T follicular helper cell (primary cell): ENCODE measurements around the gene PIEZO1.

Experiments
- DNase-seq: peaks from one replicate; pipeline ENCODE4 v3.0.0-alpha.2; 2020; ENCODE audit warnings: low read depth

PIEZO1 gene

DNA sequence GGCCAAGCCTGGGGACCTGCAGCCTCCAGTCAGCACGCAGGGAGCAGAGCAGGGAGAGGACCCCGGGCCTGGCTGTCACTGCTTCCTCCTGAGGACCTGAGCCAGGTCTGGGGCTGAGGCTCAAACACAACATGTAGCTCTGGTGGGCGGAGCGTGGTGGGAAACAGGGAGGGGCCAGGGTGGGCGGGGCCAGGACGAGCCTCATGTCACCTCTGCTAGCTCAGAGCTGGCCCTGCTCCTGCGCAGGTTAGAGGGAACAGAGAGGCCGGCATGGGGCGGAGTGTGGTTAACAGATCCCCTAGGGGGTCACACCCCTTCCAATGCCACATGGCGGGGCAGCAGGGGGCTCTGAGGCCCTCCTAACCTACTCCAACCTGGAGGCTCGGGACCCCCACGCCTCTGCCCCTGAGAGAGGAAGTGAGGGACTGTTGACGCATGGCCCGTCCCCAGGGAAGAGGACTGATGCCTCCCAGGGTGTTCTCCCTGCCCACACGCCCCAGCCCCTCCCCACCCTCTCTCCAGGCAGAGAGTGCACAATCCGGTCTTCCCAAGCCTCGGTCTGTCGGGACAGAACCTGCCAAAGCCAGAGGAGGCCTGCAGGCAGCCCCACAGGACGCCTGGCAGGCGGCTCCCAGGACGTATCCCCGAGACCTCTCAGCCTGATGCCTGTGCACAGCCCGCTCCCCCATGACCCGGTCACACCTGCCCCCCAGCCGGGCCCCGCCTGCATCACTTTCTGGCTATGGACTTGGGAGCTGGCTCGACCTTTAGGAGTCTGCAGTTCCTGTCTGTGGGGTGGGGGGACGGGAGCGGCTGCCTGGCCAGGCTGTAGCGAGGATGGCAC lies 15.2 kb downstream of the PIEZO1 start:
- no peak for DNase-seq

DNA sequence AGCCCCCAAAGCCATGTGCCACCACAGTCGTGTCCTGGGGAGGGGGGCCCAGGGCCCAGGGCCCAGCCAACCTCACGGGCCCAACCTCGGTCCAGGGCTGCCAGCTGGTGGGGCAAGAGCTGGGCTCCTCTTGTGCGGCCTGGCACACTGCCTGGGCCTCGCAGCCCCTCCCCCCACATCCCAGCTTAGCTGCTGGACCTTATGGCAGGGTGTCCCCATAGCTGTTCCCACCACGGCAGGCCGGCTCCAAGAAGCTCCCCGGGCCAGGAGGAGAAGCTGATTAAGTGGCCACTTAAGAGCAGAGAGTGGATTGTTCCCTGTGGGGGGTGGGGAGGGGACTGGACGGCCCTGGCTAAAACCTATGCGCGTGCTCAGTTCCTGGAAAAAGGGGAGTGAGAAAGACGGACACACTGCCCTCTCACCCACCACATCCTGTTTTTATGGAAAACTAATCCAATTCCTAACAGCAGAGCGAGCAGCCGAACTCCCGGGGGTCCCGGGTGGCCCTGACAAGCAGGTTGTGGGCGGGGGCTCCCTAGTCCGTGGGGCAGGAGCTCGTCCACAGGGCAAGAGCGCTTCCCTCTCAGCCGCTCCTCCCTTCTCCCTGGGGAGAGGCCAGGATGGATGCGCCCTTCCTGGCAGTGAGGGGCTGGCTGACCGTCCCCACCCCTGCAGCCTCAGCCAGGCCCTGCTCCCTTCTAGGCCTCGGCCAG lies 16.8 kb downstream of the PIEZO1 start:
- DNase-seq: no peak

DNA sequence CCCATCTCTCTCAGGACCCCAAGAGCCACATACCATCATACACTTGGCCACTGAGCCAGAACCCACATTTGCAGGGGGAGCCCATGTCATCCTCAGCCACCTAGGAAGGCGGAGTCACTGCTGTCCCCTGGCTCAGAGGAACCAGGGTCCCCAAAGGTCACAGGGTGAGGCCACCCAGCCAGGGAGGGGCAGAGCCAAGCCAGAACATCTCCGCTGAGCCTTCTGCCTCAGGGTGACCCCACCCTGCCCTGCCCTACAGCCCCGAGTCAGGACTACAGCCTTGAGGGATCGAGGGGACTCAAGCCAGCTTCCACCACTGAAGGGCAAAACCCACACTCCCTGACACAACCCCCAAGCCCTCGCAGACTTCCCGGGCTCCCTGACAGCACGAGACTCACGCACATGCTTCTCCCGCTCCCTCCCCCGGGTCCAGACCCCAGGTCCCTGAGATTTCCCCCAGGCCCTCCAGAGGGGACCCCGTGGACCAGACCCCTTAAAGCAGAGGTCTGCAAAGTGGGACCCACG lies 17.4 kb downstream of the PIEZO1 start:
- DNase-seq: no peak

DNA sequence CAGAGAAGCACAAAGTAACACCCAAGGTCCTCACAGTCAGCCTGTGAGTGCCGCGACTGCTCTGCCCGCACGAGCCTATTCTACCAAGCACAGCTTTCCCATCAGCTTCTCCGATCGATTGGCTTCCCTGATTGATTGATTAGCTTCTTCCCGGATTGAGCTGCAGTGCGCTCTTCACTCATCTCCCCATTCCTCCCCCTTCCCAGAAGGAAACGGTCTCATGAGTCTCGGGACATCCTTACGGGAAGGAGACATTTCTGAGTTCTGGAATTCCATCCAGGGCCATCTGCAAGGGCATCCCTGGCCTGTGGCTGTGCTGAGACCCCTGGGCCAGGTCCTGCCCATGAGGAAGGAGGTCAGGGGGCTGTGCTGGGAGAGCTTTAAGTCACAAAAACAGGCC lies 18.0 kb downstream of the PIEZO1 start:
- no peak for DNase-seq

DNA sequence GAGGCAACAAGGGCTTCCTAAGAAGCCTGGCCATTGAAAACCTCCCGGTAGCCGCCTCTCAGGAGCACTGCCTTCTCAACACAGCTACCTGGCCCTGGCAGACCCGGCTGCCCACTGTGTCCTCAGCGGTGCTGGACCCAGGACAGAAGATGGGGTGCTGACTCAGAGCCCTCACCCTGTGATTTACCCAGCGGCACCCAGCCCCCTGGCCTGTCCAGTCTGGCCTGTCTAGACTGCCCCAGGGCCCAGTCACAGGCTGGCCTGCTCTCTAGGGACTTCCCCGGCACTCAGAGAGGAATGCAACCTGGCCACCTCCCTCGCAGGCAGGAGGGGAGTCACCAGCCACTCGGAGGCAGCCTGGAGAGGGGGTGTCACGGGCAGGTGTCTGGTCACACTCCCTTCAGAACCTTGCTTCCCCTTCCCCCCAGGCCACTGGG lies 20.1 kb downstream of the PIEZO1 start:
- no peak for DNase-seq

DNA sequence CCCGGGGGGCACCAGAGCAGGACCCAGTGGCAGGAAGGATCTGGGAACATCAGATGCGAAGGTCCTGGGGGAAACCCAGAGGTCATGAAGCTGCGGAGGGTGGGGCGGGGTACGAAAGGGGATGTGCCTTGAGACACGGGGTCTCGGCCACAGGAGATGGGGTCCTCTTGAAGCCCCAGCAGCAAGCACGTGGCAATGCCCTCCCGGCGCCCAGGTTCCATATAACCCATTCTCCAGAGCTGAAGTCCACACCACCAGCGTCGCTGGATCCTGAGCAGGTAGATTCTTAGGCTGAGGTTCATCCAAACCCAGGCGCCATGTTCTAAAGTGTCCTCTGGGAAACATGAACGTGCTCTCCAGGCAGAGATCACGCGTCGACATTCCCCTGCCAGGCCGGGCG lies 20.9 kb downstream of the PIEZO1 start:
- no peak for DNase-seq

DNA sequence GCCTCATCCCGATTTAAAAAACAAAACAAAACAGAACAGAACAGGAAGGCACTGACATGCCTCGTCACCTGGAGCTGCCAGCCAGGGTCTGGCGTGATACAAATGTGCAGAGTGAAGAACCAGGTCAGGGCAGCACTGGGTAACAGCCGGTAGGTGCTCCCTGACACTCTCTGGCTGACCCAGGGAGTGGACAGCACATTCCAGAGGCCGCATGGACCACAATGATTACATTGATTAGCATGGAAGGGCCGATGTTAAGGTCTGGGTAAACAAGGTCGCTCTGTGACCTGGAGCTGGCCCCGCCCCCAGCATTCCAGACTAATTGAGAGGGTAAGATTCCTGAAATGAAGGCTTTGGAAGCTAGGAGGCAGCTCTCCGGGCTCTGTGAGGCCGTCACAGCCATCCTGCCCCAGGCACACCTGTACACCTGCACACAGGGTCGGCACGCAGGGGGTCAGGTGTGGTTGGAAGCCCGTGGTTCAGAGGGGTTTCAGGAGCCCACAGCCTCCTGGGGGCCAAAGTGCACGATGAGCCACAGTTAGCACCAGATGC lies 21.4 kb downstream of the PIEZO1 start:
- no peak for DNase-seq

DNA sequence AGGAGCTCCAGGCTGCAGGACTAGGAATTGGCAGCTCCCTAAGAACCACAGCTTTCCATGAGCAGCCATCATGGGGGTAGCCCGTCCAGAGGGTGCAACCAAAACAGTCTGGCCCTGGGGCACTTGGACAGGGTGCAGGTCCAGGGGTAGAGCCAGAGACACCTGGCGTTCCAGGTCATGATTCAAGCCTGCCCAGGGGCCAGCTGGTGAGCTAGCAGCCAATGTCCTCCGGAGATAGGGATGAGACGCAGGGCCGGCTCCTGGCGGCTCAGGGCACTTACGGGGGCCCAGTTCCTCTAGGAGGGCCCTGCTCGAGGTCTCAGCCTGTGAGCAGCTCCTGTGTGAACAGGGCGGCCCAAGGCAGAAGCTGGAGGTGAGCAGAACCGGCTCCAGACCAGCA lies 22.1 kb downstream of the PIEZO1 start:
- no peak for DNase-seq

DNA sequence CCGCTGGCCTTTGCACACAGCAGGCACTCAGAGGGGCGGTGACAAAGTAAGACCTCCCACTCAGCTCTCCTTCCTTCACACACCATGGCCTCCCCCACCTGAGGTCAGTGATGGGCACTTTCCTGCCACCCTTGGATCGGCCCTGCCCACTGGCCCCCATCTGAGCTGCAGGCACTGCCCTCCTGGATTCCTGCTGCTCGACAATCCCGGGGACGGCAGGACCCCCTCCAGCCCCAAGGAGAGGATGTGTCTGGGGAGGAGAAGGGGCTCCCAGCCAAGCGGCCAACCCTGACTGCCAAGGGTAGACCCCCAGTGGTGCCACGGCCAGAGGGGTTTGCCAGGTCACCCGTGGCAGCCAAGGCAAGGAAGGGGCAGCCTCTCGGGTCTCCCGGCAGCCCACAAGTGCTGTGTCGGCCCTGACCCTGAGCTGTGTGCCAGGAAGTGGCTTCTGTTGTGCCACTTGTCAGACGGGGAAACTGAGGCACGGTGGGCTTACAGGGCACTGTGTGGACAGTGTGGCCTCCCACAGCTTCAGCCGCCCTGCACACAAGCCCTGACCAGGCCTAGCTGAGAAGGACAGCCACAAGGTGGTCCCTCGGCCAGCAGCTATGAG lies 22.7 kb downstream of the PIEZO1 start:
- DNase-seq: no peak

DNA sequence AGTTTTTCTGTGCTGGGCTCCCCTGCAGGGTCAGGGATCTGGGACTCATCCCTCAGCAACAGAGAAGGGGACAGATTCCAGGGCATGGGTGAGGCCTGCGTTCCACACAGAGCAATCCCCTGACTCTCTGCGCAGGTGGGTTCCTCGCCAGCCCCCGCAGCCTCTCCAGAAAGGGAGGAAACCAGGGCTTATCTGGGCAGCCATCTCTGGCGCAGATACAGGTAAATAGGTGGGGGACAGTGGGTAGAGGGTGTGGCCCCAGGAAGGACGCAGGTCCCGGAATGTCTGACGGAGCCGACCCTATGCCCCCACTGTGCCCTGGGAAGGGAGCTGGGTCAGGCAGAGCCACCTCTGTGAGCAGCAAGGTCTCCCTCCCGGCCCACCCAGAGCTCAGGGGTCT lies 23.2 kb downstream of the PIEZO1 start:
- no peak for DNase-seq

DNA sequence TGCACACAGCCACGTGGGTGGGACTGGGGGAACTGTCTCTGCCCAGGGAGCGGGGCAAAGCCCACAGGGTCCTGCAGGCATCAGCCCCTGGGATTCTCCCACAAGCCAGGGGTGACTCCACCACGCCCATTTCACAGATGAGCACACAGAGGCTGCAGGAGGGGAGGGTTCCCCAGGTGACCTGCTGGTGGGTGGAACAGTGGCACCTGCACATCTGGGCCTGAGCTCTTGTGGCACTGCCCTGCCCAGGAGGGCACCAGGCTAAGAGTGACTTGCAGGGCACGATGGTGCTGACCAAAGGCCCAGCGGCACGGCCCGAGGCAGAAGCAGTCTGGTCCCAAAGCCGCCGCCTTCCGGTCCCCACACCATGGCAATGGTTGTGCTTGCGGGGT lies 23.9 kb downstream of the PIEZO1 start:
- DNase-seq: no peak

DNA sequence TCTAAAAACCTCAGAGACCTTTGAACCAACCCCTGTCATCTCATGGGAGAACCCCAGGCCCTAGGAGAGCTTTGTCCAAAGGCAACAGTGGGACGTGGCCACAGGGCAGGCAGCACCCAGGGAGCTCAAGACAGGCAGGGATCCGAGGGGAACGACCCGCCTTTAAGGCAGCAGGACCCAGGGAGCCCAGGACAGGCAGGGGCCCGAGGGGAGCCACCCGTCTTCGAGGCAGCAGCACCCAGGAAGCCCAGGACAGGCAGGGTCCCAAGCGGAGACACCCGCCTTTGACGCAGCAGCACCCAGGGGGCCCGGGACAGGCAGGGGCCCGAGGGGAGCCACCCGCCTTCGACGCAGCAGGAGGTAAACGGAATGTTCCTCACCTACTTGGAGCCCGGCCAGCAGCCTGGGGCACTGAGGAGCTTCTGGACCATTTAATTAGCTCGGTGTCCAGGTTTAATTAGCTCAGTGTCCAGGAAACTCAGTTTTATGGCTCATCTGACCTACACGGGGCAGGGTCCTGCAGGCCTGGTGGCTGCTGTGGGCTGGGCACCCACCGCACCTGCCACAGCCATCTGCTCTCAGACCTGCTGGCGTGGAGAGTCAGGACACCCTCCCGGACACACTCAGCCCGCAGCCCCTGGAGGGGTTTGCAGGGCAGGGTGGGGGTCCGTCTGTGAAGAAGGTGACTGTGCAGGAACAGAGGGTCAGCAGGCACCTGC lies 24.4 kb downstream of the PIEZO1 start:
- DNase-seq: no peak

DNA sequence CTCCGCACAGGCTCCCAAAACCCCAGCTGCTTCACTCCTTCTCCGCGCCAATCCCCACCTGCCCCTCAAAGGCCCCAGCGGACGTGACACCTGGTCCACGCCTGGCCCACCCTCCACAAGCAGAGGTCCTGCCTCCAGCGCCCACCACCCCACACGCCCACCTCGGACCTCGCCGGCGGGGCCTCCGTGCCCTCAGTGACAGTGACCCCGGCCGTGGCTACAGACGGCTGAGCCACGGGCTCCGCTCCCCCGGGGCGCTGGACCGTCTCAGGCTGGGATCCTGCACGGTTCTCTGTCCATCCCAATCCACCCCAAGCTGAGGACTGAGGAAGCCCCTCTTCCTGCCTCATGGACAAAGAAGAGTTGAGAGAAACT lies 25.1 kb downstream of the PIEZO1 start:
- DNase-seq: no peak

DNA sequence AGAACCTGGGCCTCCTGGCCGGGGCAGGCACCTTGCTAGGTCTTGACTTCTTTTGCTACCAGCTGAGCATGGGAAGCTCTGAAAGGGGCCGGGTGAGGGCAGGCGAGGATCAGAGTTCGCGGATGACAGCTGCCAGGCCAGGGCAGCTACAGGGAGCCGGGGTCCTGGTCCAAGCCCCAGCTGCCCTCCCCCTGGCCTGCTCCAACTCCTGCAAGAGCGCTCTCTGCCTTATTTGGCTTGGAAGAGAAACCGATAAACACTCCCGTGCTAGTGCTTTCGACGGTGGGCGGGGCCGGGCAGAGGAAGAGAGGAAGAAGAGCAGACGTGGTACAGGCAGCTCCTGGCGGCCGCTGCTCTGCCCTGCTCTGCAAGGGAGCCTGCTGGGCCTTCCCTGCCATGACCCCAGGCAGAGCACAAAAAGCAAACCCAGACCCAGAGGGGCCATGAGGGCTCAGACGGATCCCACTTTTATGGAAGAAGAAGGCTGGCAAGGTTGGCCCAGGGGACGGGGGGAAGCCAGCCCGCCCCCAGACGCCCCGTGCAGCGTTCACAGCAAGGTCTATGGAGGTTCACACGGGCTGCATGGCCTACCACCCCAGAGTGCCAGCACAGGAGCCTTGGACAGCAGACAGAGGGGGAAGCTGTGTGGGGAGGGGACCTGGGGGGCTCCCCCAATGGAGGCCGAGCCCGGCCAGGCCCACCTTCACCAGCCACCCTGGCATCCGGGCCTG lies 25.6 kb downstream of the PIEZO1 start:
- DNase-seq: peak; percentile 50

DNA sequence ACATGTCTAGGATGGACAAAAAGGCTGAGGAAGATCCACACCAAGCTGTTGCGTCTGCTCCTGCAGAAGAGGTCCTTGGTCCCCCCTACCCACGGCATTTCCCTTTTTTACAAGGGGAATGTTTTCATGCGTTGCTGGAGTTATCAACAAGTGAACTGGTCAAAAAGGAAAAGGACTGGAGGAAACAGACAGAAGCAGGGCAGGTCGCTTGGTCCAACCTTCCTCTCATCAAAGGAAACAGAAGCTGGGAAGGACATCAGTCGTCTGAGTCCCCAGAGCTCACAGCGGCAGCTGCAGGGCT lies 26.1 kb downstream of the PIEZO1 start:
- no peak for DNase-seq

DNA sequence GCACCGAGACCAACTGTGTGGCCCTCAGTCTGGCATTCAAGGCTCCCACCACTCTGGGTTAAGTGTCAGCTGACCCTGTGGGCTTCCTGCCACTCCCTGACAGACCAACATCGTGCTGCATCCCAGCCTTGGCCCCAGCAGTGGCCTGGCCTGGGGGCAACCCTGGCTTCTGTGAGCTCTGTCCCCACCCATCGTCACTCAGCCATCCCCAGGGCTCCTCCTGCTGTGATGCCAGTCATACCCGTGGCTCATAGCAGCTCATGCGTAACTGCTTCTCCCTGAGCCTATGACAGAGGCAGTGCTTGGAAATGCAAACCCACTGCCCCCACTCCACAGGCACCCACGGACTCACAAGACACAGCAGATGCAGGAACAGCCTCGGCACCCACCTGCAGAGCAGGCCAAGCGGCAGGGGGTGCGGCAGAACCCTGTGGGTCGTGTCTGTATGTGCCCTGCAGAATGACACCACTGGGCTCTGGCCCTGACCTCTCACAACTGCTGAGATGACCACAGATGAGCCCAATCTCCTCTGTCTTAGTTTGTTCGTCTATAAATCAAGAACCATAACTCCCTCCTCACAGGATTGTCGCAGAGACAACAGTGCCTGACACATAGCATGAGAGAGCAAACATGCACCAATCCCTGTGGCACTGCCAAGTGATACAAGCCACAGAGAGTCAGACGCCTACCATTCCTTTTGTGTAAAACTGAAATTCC lies 26.6 kb downstream of the PIEZO1 start:
- DNase-seq: no peak

DNA sequence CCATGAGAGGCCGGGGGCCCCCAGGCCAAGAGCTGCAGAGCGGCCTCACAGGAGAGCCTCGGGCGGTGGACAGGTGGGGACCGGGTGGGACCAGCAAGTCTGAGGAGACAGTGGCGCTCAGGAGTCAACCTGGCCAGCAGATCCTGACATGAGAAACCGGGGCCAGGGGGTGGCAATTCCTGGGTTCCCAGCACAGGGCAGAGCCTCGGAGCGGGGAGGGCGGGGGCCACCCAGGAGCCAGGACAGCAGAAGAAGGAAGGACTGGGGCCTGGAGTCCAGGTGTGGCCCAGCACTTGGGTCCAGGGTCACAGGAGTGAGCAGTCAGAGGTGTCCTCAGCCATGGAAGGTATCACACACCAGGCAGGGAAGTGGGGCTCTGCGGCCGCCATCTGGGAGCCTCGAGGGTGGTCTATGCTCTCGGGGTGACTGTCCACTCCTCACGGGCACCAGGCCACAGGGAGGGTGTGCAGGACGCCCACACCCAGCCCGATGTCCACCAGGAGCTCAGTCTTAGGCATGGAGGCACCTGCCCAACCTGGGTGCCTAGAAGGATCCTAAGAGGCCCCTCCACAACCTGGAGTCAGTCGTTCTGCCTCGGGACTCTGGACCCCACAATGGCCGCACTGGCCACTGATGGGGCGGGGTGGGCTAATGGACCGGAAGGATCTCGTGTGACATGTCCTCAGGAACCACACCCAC lies 29.1 kb downstream of the PIEZO1 start:
- no peak for DNase-seq

DNA sequence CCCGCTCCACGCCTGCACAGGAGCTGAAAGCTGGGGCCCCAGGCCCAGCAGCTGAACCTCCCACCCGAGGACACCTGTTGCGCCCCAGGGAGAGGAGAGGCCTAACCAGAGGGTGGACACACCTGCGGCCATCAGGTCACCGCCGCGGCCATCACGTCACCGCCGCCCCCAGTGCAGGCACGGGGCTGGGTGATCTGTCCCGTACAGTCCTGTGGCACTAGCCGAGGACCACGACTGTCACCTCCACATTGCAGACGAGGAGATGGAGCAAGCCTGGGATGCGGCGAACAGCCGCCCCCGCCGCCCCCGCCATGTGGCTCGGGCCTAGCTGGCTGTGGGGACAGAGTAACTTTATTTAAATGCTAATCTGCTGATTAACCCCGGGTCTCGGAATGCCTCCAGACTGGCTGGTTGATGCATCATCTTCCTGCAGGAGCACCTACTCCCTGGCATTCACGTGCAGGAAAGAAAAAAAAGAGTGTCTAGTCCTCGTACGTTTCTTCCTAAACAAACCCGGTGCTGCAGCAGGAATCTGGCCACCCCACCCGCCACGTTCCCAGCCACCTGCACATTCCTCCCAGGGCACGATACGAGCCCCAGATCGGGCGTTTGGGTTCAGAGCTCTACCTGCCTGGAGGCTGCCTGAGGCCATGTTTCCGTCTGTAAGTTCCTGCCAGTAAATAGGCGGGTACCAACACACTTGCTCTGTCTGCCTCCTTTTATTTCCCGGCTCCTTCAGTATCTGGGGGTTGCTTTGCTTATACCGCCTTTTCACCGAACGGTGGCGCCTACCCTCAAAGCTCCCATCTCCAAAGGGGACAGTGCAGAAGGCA lies 29.9 kb downstream of the PIEZO1 start:
- DNase-seq: no peak
